RKO (cell line): ENCODE results near the gene TNFRSF4.

Experiments
- DNase-seq: peaks from one replicate; pipeline ENCODE4 v3.0.0-alpha.2; 2016; ENCODE audit warnings: low spot score

Gene TNFRSF4

GRCh38 chr1:1245178-1245816 lies 31.3 kb upstream of the TNFRSF4 start:
- no peak for DNase-seq

GRCh38 chr1:1244192-1244811 lies 30.3 kb upstream of the TNFRSF4 start:
- no peak for DNase-seq

GRCh38 chr1:1243807-1244191 lies 29.8 kb upstream of the TNFRSF4 start:
- DNase-seq: no peak

- DNase-seq: no peak
Measured at GRCh38 chr1:1243266-1243660, 29.3 kb upstream of the TNFRSF4 start.

GRCh38 chr1:1242461-1243265 lies 28.7 kb upstream of the TNFRSF4 start:
- no peak for DNase-seq

- DNase-seq: no peak
Measured at GRCh38 chr1:1241588-1242219, 27.8 kb upstream of the TNFRSF4 start.

- no peak for DNase-seq
Measured at GRCh38 chr1:1240822-1241587, 27.1 kb upstream of the TNFRSF4 start.

- DNase-seq: no peak
Measured at GRCh38 chr1:1240348-1240732, 26.4 kb upstream of the TNFRSF4 start.

GRCh38 chr1:1239614-1240347 lies 25.8 kb upstream of the TNFRSF4 start:
- DNase-seq: no peak

- DNase-seq: no peak
Measured at GRCh38 chr1:1239227-1239613, 25.3 kb upstream of the TNFRSF4 start.

GRCh38 chr1:1238702-1239178 lies 24.8 kb upstream of the TNFRSF4 start:
- DNase-seq: no peak

- no peak for DNase-seq
Measured at GRCh38 chr1:1237874-1238701, 24.1 kb upstream of the TNFRSF4 start.

- DNase-seq: no peak
Measured at GRCh38 chr1:1236945-1237873, 23.3 kb upstream of the TNFRSF4 start.

- DNase-seq: no peak
Measured at GRCh38 chr1:1236176-1236763, 22.3 kb upstream of the TNFRSF4 start.

GRCh38 chr1:1235016-1235744 lies 21.2 kb upstream of the TNFRSF4 start:
- DNase-seq: no peak

GRCh38 chr1:1234180-1234808 lies 20.3 kb upstream of the TNFRSF4 start:
- DNase-seq: no peak

GRCh38 chr1:1233567-1233892 lies 19.6 kb upstream of the TNFRSF4 start:
- no peak for DNase-seq
